Left colon (tissue), 2 donors: ENCODE results near the gene OSBPL5. TPM values are rescaled to one million over a fixed set of nuclear protein-coding genes. Genes with fewer than 3 reads are reported as not detected.

Experiments used
- ATAC-seq: fragments of 200-7000 bp; cut with Tn5 transposase; one replicate; pipeline ENCODE4 v1.9.1; 2020; ENCODE audit warnings: mild to moderate bottlenecking, moderate library complexity
- DNase-seq, 2 donors: peaks; one replicate each; pipeline ENCODE4 v3.0.0-alpha.2; 2020
- intact Hi-C, 2 donors: fragments of 100-400 bp; cut with DNase I in 1 of 2; cut with micrococcal nuclease in 1 of 2; formaldehyde crosslinking; loops; one replicate each; pipeline versions ENCODE4 v1.11.2 to v1.14.0; 2022; cut with DNase I, micrococcal nuclease
- total RNA-seq, 2 donors: library from RNA; stranded (reverse); fragmentation: NEBNext Ultra II Directional; extraction: Animal tissue kit (Norgen Biotek cat#: 25700); gene quantifications; one replicate each; pipeline ENCODE4 v1.2.1, GENCODE V29; 2021
- donor health status: DM: no; HTN: no; CAD: no.
- donor health status: DM: yes; HTN: yes; CAD: no.

OSBPL5 gene
- total RNA-seq, 2 donors from 2014 or later, result 36.8 to 48.7 TPM

- intact Hi-C loops, result no loop called here
- no peak for DNase-seq
- ATAC-seq, result no peak
Measured at GRCh38 chr11:3131330-3131941, 33.7 kb downstream of the OSBPL5 start.

- ATAC-seq (no peak), DNase-seq (peak in 1 of 2 donors; percentile 17)
- intact Hi-C loops, result no loop called here
Measured at GRCh38 chr11:3130269-3131071, 34.6 kb downstream of the OSBPL5 start.

DNA sequence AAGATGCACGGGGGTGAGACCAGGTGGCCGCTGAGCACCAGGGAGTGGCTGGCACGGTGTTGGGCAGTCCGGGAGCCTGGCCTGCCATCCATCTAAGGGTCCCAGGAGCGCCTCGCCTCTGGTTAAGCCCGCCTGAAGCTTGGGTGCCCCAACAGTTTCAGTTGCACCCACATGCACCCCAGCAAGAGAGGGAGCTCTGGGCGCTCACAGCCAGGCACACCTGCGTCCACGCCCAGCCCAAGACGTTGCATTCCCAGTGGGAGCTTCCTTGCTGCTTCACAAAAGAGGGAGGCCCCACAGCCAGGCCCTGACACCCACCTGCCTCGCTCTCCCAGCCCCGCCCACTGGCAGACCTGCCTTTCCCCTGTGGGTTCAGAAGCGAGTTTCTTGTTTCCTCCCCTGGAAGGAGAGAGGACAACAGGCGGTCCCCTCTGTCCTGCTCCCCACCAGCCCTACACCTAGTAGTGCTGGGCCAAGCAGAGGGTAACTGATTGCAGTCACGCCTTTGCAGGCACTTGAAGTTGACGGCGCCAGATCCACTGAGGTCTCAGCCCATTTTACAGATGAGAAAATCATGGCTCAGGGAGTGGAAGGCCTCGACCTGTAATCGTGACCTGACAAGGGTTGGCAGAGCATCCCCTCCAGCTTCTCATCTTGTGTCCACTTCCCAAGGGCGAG is 35.4 kb downstream of the OSBPL5 start:
- intact Hi-C loops, result no loop called here
- ATAC-seq, result no peak

DNA sequence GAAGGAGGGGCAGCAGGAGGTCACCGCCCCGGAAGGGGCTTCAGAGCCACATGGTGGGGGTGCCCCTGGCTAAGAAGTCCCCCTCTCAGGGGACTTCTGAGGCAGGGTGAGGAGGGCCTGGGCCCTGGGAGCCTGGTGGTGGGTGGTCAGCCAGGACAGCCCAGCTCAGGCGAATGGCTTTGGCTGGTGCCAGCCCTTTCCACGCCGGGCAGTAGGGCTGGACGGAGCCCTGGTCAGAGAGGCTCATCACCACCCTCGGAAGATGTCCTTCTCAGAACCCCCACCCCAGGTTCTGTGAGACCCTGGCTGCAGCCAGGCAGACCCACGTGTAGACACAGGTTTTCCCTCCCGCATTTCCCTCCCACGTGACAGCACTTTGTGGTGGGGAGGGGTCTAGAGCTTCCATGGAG is 35.9 kb downstream of the OSBPL5 start:
- DNase-seq (peak in 1 of 2 donors; percentile 22), ATAC-seq (no peak)
- intact Hi-C loops, result no loop called here

More for the DNA sequence above, 35.4 kb downstream of the OSBPL5 start:
- peak in 1 of 2 donors; percentile 24 for DNase-seq

DNA sequence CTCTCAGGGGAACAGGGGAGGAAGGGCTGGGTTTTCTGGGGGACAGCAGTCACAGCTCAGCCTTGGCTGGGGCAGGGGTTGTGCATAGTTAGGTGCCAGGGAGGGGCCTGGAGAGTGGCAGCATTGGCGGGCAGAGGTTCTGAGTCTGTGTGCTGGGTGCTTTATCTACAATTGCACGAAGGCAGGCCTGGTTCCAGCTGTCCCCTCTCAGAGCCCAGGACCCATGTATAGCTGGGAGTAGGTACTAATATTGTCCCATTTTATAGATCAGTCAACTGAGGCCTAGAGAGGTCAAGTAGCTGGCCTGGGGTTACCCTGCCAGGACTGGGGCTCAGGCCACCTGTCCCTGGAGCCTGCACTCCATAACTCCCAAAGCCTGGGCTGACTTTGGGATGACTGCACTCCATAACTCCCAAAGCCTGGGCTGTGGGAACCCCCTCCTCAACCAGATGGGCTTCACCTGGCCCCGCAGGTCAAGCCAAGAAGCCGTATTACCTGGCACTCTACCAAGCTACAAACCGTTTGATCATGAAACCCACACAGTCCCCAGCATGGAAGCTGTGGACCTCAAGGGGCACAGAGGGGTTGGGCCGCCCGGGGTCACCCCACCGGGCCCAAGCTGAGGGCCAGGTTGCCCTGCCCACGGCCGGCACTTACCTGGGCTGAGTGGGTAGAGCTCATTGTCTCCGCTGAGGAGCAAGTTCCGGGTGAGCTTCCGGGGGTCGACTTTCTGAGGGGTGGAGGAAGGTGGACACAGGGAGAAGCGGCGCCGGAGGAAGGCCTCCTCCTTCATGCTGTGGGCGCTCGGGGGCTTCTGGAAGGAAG is 36.5 kb downstream of the OSBPL5 start:
- DNase-seq, result no peak
- ATAC-seq, result no peak
- intact Hi-C loops, result no loop called here

GRCh38 chr11:3127706-3128355 is 37.3 kb downstream of the OSBPL5 start:
- peak in 1 of 2 donors; percentile 19 for DNase-seq
- ATAC-seq, result no peak
- intact Hi-C loops, result no loop called here

DNA sequence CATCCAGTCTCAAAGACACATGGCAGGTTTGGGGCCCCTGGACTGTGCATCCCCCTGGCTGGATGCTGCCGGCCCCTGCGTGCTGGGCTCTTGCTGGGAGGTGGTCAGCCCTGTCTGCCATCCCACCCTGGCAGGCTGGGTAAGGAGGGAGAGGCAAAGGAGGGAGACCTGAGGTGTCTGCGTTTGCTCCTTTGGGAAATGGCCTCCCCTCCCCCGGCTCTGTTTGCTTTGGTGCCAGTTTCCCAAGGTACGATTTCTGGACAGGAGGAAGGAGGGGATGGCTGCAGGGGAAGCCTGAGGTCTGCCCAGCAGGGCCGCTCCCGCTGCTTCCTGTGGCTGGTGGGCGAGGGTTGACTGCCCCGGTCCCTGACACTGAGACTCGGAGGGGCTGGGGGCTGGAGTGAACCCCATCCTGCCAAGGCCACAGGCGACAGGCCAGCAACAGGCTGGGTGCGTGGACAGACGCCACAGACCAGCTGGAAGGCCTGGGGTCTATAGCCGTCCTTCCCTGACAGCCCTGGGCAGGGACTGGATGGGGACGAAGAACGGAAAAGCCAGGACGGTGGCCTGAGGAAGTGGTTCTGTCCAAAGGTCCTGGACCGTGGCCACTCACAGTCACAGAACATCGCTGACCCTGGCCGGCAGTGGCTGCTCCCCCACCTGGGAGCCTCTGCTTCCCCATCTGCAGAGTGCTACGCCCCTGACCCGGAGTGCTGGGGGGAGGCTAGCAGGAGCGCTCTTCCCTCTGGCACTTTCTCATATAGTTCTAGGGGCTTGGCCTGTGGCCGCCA is 38.0 kb downstream of the OSBPL5 start:
- DNase-seq, result peak in 1 of 2 donors; percentile 26
- intact Hi-C loops, result no loop called here
- no peak for ATAC-seq

GRCh38 chr11:3126207-3126865 is 38.8 kb downstream of the OSBPL5 start:
- DNase-seq (peak; percentile 89 to 90), ATAC-seq (peak; percentile 92)
- intact Hi-C loops, result no loop called here

DNA sequence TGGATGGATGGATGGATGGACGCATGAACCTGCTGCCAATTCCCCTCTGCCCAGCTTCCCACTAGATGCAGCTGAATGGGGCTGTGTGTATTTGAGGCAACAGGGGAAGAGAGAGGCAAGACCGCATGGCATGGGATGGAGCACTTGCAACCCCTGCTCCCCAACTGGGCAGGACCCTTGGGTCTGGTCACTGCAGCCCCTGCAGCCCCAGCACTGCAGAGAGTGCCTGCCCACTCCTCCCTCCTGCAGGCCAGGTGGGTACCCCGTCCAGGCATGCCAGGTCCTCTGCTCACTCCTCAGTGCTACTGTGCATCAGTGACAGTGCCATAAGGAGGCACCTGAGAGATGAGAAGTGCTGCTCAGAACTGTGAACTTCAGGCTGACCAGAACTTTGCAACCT is 40.3 kb downstream of the OSBPL5 start:
- intact Hi-C loops, result no loop called here
- DNase-seq (peak in 1 of 2 donors; percentile 19), ATAC-seq (no peak)

DNA sequence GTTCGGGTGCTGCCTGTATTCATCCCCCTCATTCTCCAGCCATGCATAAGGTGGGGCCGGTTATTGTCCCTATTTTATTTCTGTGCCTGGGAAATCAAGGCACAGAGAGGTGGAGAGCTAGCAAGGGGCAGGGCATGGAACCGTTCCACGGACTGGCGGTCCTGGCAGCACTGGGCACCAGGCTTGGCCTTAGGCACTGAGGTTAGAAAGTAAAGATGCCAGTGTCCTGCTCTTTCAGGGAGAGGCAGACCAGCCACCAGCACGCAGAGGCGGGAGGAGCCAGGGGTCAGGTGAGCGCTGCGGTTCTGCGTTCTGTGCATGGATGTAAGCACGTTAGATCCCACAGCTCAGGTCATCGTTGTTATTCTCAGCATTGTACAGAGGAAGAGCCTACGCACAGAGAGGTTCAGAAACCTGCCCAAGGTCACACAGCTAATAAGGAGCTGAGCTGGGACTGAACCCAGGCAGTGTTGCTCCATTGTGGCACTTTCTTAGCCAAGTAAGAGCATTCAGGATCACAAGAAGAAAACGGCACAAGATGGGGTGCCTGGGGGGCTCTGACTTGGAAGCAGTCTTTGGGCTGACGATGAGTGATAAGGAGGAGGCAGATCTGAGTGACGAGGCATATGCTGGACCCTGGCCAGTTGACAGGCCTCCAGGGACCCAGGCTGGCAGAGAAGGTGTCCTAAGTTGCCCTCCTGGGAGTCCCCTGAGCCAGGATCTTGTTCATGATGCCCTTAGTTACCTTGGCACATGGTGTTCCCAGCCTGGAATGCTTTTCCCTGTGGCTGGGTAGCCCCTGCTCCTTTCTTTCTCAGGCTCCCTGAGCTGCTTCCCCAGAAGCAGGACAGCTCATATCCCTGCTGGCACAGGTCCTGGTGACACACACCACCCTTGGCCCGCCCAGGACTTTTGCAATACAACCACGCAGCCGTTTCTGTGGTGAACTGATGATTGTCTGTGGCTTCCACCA is 41.1 kb downstream of the OSBPL5 start:
- DNase-seq (peak; percentile 65 to 85), ATAC-seq (peak; percentile 24)
- intact Hi-C loops, result no loop called here

- intact Hi-C loops, result no loop called here
- peak; percentile 40 for ATAC-seq
- peak; percentile 79 to 80 for DNase-seq
Measured at GRCh38 chr11:3123305-3123704, 41.8 kb downstream of the OSBPL5 start.

- no peak for ATAC-seq
- intact Hi-C loops, result no loop called here
- peak; percentile 3 to 24 for DNase-seq
Measured at GRCh38 chr11:3122775-3123201, 42.3 kb downstream of the OSBPL5 start.

- no peak for ATAC-seq
- intact Hi-C loops, result no loop called here
- peak; percentile 5 to 21 for DNase-seq
Measured at GRCh38 chr11:3121931-3122774, 43.0 kb downstream of the OSBPL5 start.

DNA sequence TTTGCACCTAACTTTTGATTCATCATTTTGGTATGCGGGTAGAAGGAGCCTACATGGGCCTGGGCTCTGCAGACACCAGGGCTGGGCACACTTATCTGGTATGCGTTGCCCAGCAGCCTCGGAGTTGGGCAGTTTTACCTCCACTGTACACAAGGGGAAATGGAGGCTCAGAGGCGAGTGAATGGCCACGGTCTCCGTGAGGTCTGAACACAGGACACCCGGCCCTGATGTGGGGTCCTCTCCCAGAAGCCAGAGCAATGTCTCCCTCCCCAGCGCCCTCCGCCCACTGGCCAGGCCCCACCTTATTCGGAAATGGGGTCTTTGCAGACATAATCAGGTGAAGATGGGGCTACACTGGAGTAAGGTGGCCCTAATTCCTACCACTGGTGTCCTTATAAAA is 43.7 kb downstream of the OSBPL5 start:
- peak in 1 of 2 donors; percentile 2 for DNase-seq
- intact Hi-C loops, result no loop called here

More for the DNA sequence above, 43.7 kb downstream of the OSBPL5 start:
- ATAC-seq, result no peak
